DMS153 treated with DMSO at 0.1 percent for 48 hours (cell line): ENCODE measurements around the gene CXorf66.
A peak's percentile ranks its signal among the peaks of the same experiment; 100 is the strongest.
"Not testable (repeated sequence)": the region's sequence is repeated elsewhere in the genome, so short reads cannot be mapped to it uniquely, and the experiment has no call there.

ENCODE experiments used
- DNase-seq: peaks from one replicate; lab custom pipeline; 2025; ENCODE audit not compliant: unreplicated experiment; lab: John Stamatoyannopoulos, UW

The CXorf66 gene

GRCh38 chrX:139965421-139965820, at the start of gene CXorf66:
Gene CXorf66, minus strand, starts transcription at chrX:139965521. Its CDS starts 25 bp downstream, at chrX:139965496.
- no peak for DNase-seq

DNA sequence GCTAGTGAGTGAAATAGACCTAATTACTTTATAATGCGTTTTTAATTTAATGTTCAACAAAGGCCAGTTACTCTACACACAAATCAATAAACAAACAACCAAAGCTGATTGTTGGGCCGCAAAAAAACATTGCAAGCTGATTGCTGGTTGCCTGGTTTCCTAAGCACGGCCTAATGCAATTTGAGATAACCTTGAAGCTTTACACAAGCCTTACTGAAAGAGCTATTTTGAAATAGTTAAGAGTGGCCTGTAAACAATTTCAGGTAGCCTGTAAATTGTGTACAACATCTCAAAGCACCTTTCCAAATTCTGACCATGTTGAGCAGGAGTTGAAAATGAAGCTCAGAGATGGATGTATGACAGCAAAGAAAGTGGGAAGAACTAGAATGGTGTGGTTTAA, 17.5 kb upstream of the CXorf66 start:
- DNase-seq = no peak

DNA sequence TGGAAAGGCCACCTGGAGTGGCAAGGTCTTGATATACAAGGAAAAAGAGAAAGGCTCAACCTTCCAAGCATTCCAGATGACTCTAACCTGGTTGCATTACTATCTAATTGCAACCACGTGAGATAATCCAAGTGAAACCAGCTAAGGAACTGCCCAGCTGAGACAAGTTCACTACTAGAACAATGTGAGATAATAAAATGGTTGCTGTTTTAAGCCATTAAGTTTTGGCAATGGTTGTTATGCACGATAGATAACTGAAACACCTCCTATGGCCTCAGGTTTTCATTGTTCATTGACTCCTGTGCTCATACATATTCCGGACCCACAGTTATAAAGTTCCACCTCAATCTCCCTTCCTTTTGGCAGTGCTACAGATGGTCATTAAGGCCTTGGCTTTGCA, 9.2 kb upstream of the CXorf66 start:
- DNase-seq = no peak

DNA sequence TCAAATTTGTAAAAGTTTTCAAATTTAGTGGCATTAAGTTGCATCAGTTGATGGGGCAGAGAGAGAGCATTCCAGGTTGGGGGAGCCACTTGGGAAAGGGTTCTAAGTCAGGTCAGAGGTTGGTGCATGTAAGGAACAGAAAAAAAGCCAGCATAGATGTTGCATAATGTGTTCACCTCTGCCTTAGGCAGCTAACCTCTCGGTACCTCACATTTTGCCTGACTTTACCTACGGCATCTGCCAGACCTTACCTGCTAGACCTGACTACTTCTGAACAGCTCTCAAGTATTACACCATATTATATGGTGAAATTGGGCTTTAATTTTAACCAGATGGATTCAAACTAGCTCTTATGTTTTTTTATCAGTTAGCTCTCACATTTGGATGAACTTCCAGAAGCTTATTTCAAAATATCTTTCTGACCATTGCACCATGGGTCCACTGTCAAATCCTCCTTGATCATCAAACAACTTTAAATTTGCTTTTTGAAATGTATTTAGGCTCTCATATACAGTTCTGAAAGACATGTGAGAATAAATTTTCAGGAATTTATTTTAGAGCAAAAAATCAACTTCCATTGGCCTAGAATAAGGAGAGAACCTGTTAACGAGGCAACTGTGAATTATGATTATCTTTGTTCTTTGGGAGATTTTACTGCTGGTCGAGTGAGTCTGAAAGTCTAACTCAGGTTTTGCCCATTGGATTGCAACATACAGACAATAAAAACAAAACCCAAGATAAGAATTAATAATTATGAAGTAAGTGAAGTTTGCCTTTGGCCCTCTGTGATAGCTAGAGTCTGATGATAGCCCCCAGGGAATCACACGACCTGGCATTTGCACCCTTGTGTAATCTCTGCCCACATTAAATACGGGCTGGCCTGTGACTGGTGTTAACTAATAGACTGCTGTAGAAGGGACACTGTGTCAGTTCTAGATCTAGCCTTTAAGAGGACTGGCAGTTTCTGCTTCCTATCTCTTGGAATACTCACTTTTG, 7.6 kb upstream of the CXorf66 start:
- DNase-seq = no peak

- no peak for DNase-seq
Measured at GRCh38 chrX:139972113-139972512, 6.8 kb upstream of the CXorf66 start.

DNA sequence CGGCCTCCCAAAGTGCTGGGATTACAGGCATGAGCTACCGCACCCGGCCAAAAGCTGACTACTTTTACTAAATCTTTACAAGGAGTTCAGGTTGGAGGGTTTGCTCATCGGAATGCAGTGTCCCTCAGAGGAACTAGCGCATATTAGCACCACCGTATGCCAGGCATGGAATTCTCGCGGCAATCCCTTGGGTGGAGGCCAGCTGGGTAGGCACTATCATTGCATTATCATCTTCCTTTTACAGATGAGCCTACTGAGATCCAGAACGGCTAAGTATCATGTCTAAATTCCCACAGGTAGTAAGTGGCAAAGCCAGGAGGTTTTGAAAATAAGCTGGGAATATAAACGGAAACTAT, 6.1 kb upstream of the CXorf66 start:
- no peak for DNase-seq

DNA sequence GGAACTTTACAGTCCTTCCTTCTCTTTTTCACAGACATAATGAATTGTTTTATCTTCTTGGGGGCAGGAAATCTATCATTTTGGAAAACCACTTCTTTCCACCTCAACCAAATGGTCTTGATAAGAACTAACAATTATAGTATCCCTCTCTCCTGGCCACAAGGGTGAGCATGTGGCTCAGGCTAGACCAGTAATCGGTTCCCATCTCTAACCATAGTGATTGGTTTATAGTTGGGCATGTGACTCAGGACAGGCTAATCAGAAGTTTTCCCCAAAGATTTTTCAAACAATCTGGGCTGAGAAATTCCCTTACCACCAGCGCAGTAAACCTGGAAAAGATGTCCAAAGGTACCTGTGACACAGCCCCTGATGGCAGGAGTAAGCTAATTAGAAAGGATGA, 4.0 kb upstream of the CXorf66 start:
- DNase-seq = no peak

GRCh38 chrX:139967750-139968149, 2.4 kb upstream of the CXorf66 start:
- DNase-seq = no peak

DNA sequence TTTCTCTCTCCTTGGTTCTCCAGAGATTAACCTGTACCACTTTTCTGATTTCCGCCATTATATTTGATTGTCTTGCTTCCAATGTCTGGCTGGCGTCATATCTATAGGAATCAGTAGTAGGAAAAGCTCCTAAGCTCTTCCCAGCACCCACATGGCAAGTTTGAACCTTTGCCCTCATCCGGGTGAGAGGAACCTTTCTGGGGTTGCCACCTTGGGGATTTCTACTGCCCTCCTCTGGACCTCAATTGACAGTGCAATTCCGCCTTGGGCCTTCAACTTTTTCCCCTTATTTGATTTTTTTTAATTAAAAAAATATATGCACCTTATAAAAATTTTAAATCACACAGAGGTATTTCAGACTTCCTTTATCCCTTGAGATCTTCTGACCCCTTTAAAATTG, 2.0 kb upstream of the CXorf66 start:
- DNase-seq = no peak

GRCh38 chrX:139966159-139966558, 838 bp upstream of the CXorf66 start:
- DNase-seq = not testable (repeated sequence)

GRCh38 chrX:139961091-139961490, 4.2 kb downstream of the CXorf66 start:
- not testable (repeated sequence) for DNase-seq

DNA sequence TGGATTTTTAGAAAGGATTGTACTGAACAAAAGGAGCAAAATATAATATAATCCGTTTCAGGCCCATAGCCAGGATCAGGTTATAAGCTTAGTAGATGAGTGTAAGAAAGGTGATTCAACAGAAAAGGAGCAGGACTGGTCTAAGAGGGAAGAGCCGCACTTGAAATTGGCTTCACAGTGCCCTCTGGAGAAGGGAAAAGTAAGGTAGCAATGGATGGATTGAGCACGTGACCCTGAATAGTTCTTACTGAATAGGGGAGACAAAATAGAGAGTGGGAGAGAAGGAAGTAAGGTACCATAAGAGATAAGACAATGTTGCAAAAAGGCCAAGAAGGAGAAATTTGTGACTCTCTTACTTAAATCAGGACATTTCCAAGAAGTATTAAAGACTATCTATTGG, 15.6 kb downstream of the CXorf66 start:
- DNase-seq = no peak

GRCh38 chrX:139945075-139945474, 20.2 kb downstream of the CXorf66 start:
- no peak for DNase-seq

- DNase-seq = no peak
Measured at GRCh38 chrX:139936259-139936658, 29.1 kb downstream of the CXorf66 start.

GRCh38 chrX:139933904-139934303, 31.4 kb downstream of the CXorf66 start:
- no peak for DNase-seq

GRCh38 chrX:139932901-139933796, 32.2 kb downstream of the CXorf66 start, which contains the start of gene ATP11C:
Gene ATP11C, minus strand, starts transcription at chrX:139933053. Its CDS starts 1,011 bp downstream, at chrX:139932042.
- peak; percentile 83 for DNase-seq

DNA sequence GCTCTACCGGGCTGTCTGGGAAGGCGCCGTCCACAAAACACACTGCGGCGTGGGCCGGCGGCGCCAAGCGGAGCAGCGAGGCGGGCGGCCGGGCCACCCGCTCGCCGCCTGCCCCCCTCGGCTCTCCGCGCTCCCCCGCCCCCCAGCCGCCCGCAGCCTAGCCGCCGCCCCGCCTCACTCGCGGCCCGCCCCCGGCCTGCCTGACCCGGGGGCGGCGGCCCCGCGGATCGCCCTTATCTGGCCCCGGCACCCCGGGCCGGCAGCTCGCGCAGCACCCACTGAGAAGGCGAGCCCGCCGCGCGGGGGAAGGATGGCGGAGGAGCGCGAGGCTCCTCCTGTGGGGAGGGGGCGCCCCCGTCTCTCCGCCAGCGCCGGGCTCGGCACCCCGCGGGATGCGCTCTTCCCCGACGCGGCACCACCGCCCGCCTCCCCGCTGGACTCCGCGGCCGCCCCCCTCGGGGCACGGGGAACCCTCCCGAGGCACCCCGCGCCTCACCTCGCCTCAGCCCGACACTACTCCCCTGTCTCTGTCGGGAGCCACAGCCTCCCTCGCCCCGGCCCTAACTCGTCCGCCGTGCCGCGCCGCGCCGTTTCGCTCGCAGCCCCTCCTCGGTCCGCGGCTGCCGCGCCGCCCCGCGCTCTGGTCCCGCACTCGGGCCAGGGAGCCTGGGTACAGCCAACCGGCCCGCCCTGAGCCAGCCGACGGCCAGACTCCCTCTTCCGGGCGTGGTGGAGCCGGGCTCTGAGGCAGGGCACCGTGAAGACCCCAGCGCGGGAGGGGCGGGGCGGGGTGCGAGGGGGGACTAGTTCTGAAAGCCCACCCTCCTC, 33.0 kb downstream of the CXorf66 start:
- peak; percentile 57 for DNase-seq

GRCh38 chrX:139931646-139932072, 33.7 kb downstream of the CXorf66 start:
- no peak for DNase-seq

DNA sequence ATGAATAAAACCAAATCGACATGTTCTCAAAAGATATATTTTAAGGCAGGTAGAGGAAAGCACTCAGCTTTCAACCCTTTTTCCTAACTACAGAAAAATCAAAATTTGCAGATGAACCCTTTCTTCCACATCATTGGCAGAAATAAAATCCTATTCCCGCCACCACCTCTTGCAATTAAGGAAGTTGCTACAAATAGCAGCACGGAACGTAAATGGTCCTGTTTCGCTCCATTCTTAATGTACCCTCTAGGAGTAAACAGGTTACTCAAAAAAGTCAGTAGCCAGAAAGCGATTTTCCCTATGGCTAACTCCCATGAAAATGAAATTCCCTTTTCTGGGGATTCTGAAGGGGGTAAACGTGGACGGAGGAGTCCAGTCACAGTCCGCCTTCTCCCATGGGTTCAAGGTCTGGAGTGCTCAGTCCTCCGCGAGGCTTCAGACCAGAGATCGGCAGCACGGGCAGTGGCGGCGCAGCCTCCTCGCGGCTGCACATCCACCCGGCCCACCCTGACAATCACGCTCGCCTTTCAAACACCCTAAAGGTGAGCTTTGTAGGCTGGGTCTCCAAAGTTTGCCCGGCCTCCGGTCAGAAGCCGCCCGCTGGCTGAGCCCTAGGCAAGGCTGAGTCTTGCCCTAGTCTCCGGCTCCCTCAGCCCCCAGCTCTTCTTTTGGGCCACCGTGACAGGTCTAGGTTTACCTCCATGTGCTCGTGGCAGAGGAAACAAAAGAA, 34.2 kb downstream of the CXorf66 start:
- DNase-seq = no peak

GRCh38 chrX:139930401-139930800, 34.9 kb downstream of the CXorf66 start:
- no peak for DNase-seq
